HL-60 (cell line): ENCODE results near the gene COL18A1.

Source experiments
- CTCF ChIP-seq: IDR thresholded peaks from one replicate; pipeline ENCODE4 v1.5.1; 2011; ENCODE audit warnings: low read length, control low read depth, inconsistent platforms; ENCODE audit not compliant: insufficient read depth
- GABPA ChIP-seq: IDR thresholded peaks from 2 replicates; pipeline ENCODE4 v1.6.1; 2012; ENCODE audit warnings: low read depth
- POLR2AphosphoS5 ChIP-seq: IDR thresholded peaks from 2 replicates; pipeline ENCODE4 v1.6.1; 2012; ENCODE audit warnings: low read depth
- REST ChIP-seq: IDR thresholded peaks from 2 replicates; pipeline ENCODE4 v1.6.1; 2012; ENCODE audit warnings: low read depth; ENCODE audit not compliant: insufficient replicate concordance

GRCh38 chr21:45534636-45535331, 129.8 kb downstream of the COL18A1 start:
- no peak for TF ChIP-seq CTCF
- peak; percentile 49; the same call in 1 of the 2 replicates for TF ChIP-seq POLR2AphosphoS5
- no peak for TF ChIP-seq REST
- TF ChIP-seq GABPA: no peak
